GM12892 (cell line): ENCODE results near the gene KIF26B.

Experiments used
- DNase-seq: peaks from one replicate; pipeline ENCODE4 v3.0.0; 2011; ENCODE audit not compliant: insufficient read length
- FAIRE-seq: peaks from 2 replicates; lab custom pipeline; 2011; peaks lifted over from hg19 to GRCh38; lab: Jason Lieb, UNC
- POLR2A ChIP-seq: IDR thresholded peaks from 2 replicates; pipeline ENCODE4 v1.6.1; 2011; ENCODE audit warnings: low read depth, low read length, control low read depth
- POLR2AphosphoS5 ChIP-seq: IDR thresholded peaks from 2 replicates; pipeline ENCODE4 v1.6.1; 2011; ENCODE audit warnings: low read depth, low read length, control low read depth
- TAF1 ChIP-seq: IDR thresholded peaks from 2 replicates; pipeline ENCODE4 v1.6.1; 2011; ENCODE audit warnings: low read depth, mild to moderate bottlenecking, control low read depth, low read length, borderline replicate concordance

Gene KIF26B

DNA sequence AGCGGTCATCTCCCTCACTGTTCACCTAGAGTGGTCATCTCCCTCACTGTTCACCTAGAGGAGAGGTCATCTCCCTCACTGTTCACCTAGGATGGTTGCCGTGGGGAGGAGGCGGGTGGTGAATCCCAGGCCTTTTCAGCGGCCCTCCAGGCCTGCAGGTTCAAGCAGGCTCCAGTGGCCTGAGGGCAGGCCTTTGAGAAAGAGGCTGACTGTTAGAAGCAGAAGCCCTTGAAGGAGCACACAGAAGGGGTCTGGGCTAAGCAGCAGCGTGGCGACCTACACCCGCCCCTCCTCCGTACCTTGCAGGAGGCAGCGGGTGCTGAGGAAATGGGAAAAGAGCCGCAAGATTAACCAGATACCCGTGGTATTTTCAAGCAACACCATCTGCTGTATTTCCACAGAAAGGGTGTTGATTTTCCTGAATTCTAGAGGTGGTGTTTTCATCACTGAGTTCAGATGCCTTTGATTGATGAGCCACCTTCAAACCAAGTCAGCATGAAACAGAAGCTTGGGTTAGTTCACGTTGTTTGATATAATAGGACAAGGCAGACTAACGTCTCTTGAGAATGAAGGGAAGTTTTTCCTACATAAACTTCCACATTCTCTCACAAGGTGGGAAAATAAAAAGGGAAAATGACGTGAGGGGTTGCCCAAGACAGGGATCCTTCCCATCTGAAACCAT, 289.5 kb downstream of the KIF26B start:
- no peak for DNase-seq
- FAIRE-seq, result no peak
- TF ChIP-seq POLR2A, result no peak
- no peak for TF ChIP-seq TAF1
- TF ChIP-seq POLR2AphosphoS5, result no peak

DNA sequence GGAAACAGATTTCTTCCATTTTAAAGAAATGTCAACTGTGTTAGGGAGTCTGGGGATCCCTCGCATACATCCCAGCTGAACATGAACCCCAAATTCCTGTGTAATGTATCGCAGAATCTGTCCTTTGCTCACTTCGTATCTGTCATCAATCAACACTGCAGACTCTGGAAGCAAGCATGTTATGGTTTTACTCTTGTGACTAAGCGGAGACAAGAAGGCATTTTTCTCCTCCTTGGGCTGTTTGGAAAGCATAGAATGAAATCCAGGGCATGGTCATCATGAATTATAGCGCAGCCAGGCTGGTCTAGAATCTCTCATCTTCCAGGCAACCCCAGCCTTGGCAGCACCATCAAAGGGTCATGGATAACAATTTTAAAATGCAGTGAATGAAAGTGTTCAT, 290.2 kb downstream of the KIF26B start:
- TF ChIP-seq TAF1 (no peak), POLR2A (no peak), POLR2AphosphoS5 (no peak)
- DNase-seq (no peak), FAIRE-seq (no peak)

DNA sequence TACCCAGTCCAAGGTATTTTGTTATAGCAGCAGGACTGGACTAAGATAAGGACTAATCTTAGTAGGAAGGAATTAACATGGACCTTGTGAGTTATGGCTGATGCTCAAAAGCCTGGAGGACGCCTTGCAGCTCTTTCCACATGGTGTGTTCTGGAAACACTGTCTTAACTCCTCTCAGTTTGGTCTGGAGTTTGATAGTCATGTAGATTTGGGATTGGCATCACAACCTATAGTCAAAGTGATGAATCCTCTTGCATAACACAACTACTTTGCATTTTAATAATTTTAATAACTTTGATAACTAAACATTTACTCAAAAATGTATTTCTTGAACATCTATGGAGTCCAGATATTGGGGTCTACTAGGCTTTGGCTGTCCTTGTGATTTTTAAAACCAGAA, 293.7 kb downstream of the KIF26B start:
- DNase-seq (no peak), FAIRE-seq (no peak)
- TF ChIP-seq POLR2AphosphoS5 (no peak), POLR2A (no peak), TAF1 (no peak)

DNA sequence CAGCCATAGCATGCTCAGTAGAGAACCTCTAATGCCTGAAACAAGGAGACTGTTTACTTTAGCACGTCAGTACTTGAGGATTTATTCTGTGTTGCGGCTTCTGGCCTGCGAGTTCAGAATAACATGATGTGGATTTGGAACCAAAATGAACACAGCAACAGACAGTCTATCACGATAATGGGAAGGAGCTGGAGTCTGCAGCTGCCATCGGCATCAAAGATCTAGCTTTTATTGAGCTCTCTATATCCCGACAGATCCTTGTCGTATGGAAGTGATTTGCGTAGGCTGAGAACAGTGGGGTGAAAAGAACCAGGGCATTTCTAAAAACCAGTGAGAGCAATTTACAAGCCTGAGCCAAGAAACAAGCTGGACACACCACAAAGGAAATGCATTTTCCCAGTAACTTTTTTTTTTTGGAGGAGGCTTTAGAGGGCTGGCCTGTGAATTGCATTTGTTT, 294.2 kb downstream of the KIF26B start:
- FAIRE-seq, result no peak
- no peak for DNase-seq
- TF ChIP-seq TAF1 (no peak), POLR2A (no peak), POLR2AphosphoS5 (no peak)

DNA sequence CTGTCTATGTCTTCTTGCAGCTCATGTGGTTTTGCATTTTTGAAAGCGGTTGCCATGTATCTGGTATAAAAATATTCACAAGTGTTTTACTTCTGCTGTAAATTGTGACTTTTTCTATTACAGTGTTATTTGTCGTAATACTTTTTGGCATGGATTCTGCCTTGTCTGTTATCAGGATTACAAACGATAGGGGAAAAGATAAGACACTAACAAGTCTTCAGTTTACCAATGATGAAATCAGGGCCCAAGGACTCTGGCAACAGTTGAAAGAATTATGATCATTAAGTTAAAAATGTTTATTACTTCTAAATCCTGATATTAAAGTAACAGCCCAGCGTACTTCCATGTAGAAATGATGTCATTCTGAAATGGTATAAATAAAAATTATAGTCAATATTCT, 298.8 kb downstream of the KIF26B start:
- TF ChIP-seq TAF1 (no peak), POLR2A (no peak), POLR2AphosphoS5 (no peak)
- FAIRE-seq, result no peak
- no peak for DNase-seq

DNA sequence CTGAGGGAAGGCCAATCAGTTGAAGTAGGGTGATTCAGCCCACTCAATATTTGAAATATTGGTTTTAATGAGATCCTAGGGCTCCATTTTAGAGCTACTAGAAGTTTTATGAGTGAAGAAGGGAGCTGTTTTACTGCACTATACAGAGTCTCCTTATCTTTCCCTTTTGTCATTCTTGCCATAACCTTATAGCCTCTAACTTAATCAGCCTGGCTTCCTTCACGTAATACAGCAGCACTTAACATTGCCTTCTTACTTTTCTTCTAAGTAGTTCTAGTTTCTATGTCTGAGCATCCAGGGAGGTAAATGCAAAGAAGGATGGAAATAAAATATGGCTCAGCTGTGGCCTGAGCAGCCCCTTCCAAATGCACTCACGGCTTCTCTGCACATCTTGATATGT, 299.3 kb downstream of the KIF26B start:
- no peak for DNase-seq
- no peak for FAIRE-seq
- TF ChIP-seq TAF1, result no peak
- TF ChIP-seq POLR2AphosphoS5, result no peak
- TF ChIP-seq POLR2A, result no peak

DNA sequence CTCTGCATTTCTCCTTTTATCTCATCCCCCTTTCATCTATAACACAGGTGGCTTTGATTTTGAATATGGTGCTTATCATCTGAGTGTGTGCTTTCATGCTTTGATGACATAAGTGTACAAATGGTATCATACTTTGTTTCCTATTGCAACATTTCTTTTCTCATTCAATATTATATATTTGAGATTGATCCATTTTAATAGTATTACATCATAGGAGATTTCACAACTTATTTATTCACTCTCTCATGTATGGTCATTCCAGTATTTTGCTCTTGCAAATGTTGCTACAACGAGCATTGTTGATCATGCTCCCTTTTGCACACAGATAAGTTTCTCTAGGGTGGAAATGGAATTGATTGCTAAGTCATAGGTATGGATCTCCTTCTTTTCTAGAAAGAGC, 302.8 kb downstream of the KIF26B start:
- TF ChIP-seq TAF1, result no peak
- no peak for TF ChIP-seq POLR2AphosphoS5
- TF ChIP-seq POLR2A, result no peak
- FAIRE-seq (no peak), DNase-seq (no peak)

DNA sequence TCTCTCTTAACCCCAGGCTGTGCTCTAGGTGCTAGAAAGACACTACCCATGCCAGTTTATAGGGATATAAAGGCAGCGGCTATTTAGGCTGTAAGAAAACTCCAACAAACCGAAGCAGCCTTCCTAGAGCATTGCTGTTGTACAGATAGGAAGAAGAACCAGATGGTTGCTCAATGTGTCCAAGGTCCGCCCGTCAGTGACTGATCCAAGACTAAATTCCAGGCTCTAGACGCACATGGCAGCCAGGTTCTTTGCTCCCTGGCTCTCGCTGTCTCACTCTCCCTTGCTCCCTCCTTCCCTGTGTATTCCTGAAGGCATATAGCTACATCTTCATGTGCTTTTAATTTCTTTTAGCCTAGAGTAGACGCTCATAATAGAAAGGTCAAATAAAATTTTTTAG, 303.4 kb downstream of the KIF26B start:
- FAIRE-seq, result no peak
- no peak for DNase-seq
- no peak for TF ChIP-seq POLR2A

DNA sequence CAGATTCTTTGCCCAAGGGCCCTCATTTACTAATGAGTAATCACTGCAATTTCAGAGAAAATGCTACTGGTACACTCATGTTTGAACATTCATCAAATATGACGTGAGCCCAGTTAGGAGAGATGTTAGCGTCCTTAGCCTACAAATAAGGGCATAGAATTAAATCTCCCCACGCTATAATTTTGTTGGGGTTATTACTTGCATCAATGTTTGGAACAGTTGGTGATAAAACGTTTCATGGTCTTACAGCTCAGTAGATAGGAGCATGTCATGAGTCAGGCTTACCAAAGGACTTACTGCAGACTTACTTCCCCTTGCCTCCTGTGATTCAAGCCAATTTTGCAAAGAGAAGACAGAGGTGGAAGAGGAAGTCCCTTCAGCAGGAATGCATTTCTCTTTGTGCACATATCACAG, 304.0 kb downstream of the KIF26B start:
- TF ChIP-seq POLR2A (no peak), TAF1 (no peak), POLR2AphosphoS5 (no peak)
- FAIRE-seq, result no peak
- no peak for DNase-seq

DNA sequence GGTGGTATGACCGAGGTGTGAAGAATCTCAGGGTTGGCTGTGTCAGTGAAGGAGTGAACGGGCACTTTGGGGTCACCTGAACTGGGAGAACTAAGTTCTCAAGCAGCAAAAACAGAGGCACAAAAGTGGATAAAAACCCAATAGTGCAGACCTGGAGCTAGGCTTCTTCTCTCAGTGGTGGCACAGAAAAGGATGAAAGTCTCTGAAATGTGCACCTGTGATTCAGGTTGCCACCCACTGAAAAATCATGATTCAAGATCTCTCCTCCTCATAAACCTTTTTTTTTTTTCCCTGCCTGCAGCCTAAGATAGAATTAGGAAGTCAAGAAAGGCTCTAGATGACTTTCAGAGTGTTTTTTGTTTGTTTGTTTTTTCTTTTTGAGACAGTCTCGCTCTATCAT, 304.8 kb downstream of the KIF26B start:
- DNase-seq, result no peak
- no peak for TF ChIP-seq POLR2A
- TF ChIP-seq TAF1, result no peak
- TF ChIP-seq POLR2AphosphoS5, result no peak
- no peak for FAIRE-seq

DNA sequence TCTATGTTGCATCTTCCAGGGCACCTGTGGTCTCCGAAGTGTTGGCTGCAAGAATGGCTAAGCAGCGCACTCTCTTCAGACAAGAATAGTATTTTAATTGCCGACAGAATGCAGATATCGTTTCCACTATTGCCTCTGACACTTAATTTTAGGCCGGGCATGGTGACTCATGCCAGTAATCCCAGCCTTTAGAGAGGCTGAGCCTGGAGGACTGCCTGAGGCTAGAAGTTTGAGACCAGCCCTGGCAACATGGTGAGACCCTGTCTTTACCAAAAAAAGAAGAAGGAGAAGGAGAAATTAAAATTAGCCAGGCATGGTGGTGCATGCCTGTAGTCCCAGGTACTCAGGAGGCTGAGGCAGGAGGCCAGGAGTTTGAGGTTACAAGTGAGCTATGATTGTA, 306.9 kb downstream of the KIF26B start:
- TF ChIP-seq POLR2AphosphoS5 (no peak), POLR2A (no peak), TAF1 (no peak)
- no peak for FAIRE-seq

DNA sequence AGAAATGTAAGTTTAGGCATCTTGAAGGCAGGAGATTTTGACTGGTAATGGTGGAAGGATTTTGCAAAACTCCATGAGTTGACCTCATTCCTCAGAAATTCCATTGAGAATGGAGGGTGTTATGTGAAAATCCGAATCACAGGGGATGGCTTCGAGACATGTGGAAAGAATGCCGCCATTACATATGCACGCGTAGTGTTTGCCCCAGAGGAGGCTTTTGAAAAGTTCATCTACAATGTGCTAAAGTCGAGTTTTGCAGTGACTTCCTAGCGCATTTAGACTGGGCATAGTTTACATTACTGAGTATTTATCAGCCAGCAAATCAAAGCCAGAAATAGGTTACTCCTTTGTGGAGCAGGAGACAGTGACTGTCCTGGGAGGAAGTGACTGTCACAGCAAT, 307.4 kb downstream of the KIF26B start:
- DNase-seq (no peak), FAIRE-seq (no peak)
- no peak for TF ChIP-seq POLR2AphosphoS5
- TF ChIP-seq TAF1, result no peak
- no peak for TF ChIP-seq POLR2A

More for the DNA sequence above, 306.9 kb downstream of the KIF26B start:
- no peak for DNase-seq
